CD14-positive monocyte (primary cell): ENCODE results near the gene STX8. TPM values are rescaled to one million over a fixed set of nuclear protein-coding genes. Genes with fewer than 3 reads are reported as not detected.
A peak's percentile ranks its signal among the peaks of the same experiment; 100 is the strongest.

Experiments
- DNase-seq, 3 donors: peaks; one replicate each; pipeline ENCODE4 v3.0.0-alpha.2; 2011 to 2022
- H2AFZ ChIP-seq: 2 replicates; pipeline ENCODE4 v1.6.0; 2012; ENCODE audit warnings: mild to moderate bottlenecking, low read depth, low read length, inconsistent platforms; ENCODE audit not compliant: insufficient read depth, poor library complexity, severe bottlenecking
- H3K27ac ChIP-seq, 2 donors: 1 replicate in 1 of 2; 2 replicates in 1 of 2; pipeline ENCODE4 v1.5.1; 2012 to 2013; ENCODE audit warnings: low read length in 2 of 2, control low read depth in 1 of 2, inconsistent platforms in 1 of 2, low read depth in 1 of 2, mild to moderate bottlenecking in 1 of 2
- H3K27me3 ChIP-seq, 2 donors: one replicate each; pipeline versions ENCODE4 v1.6.0 to v1.6.1; 2011 to 2013; ENCODE audit warnings: low read length in 2 of 2; ENCODE audit not compliant: control insufficient read depth in 2 of 2, insufficient read depth in 2 of 2
- H3K36me3 ChIP-seq, 2 donors: replicated peaks in 1 of 2; 1 replicate in 1 of 2; 2 replicates in 1 of 2; pipeline versions ENCODE4 v1.5.1 to v1.6.1; 2012 to 2013; ENCODE audit warnings: low read length in 2 of 2, control low read depth in 1 of 2, inconsistent platforms in 1 of 2, mild to moderate bottlenecking in 1 of 2; ENCODE audit not compliant: insufficient read depth in 2 of 2, control insufficient read depth in 1 of 2
- H3K4me1 ChIP-seq, 2 donors: 1 replicate in 1 of 2; 2 replicates in 1 of 2; pipeline versions ENCODE4 v1.5.1 to v1.6.1; 2012 to 2013; ENCODE audit warnings: low read length in 2 of 2, control low read depth in 1 of 2, inconsistent platforms in 1 of 2, mild to moderate bottlenecking in 1 of 2, moderate library complexity in 1 of 2; ENCODE audit not compliant: insufficient read depth in 2 of 2, control insufficient read depth in 1 of 2
- H3K4me2 ChIP-seq: replicated peaks from 2 replicates; pipeline ENCODE3; 2012; ENCODE audit warnings: low read length, moderate library complexity, mild to moderate bottlenecking; ENCODE audit not compliant: poor library complexity, severe bottlenecking; ENCODE audit errors: extremely low read depth
- H3K4me3 ChIP-seq, 3 experiments: fragments of 200-600 bp in 1 of 3; sonication (generic) in 1 of 3; replicated peaks in 1 of 3; 1 replicate in 2 of 3; 2 replicates in 1 of 3; pipeline ENCODE4 v1.5.1; 2011 to 2013; ENCODE audit warnings: low read length in 3 of 3, mild to moderate bottlenecking in 3 of 3, control low read depth in 2 of 3, low read depth in 2 of 3, inconsistent platforms in 1 of 3, moderate library complexity in 1 of 3
- H3K79me2 ChIP-seq: 2 replicates; pipeline ENCODE4 v1.6.0; 2012; ENCODE audit warnings: mild to moderate bottlenecking, control low read depth, inconsistent platforms, low read length, moderate library complexity; ENCODE audit not compliant: insufficient read depth
- H3K9ac ChIP-seq: 2 replicates; pipeline ENCODE4 v1.6.0; 2017; ENCODE audit warnings: low read length, mild to moderate bottlenecking; ENCODE audit not compliant: insufficient read depth, poor library complexity, severe bottlenecking
- H3K9me3 ChIP-seq, 2 donors: replicated peaks in 1 of 2; 1 replicate in 1 of 2; 2 replicates in 1 of 2; pipeline versions ENCODE4 v1.5.1 to v1.6.1; 2012 to 2013; ENCODE audit warnings: low read length in 2 of 2, control low read depth in 1 of 2; ENCODE audit not compliant: control insufficient read depth in 1 of 2, insufficient read depth in 1 of 2
- H4K20me1 ChIP-seq: 2 replicates; pipeline ENCODE4 v1.6.0; 2012; ENCODE audit warnings: mild to moderate bottlenecking, low read length, control low read depth, moderate library complexity; ENCODE audit not compliant: insufficient read depth
- H3K27ac Mint-ChIP-seq, 7 donors: one replicate each; pipeline ENCODE4 v1.8.0; 2020; ENCODE audit warnings: mild to moderate bottlenecking in 7 of 7, mixed read lengths in 7 of 7, moderate library complexity in 6 of 7, inconsistent platforms in 2 of 7
- H3K27me3 Mint-ChIP-seq, 3 donors: one replicate each; pipeline ENCODE4 v1.8.0; 2021 to 2022; ENCODE audit warnings: low read depth in 3 of 3, mild to moderate bottlenecking in 3 of 3, mixed read lengths in 3 of 3, moderate library complexity in 3 of 3, inconsistent platforms in 1 of 3
- H3K36me3 Mint-ChIP-seq, 2 donors: one replicate each; pipeline ENCODE4 v1.8.0; 2020; ENCODE audit warnings: mixed read lengths in 2 of 2, inconsistent platforms in 1 of 2, mild to moderate bottlenecking in 1 of 2
- H3K4me1 Mint-ChIP-seq: one replicate; pipeline ENCODE4 v1.8.0; 2020; ENCODE audit warnings: mild to moderate bottlenecking, mixed read lengths
- H3K4me3 Mint-ChIP-seq, 2 donors: one replicate each; pipeline ENCODE4 v1.8.0; 2020; ENCODE audit warnings: mild to moderate bottlenecking in 2 of 2, mixed read lengths in 2 of 2, moderate library complexity in 1 of 2
- H3K9me3 Mint-ChIP-seq, 7 donors: one replicate each; pipeline ENCODE4 v1.8.0; 2020 to 2022; ENCODE audit warnings: mixed read lengths in 7 of 7, mild to moderate bottlenecking in 6 of 7, moderate library complexity in 6 of 7, inconsistent platforms in 2 of 7
- WGBS: methylation state at CpG from one replicate; pipeline ENCODE4 v1.1.5; 2013; ENCODE audit warnings: missing lambda C conversion rate; ENCODE audit not compliant: insufficient coverage; 5-methylcytosine and 5-hydroxymethylcytosine counted together
- intact Hi-C, 2 donors: fragments of 100-400 bp; cut with micrococcal nuclease; formaldehyde crosslinking; loops; one replicate each; pipeline versions ENCODE4 v1.15.0 to v1.15.1; 2023
- polyA plus RNA-seq, 3 donors: library from polyadenylated mRNA; depleted of rRNA in 1 of 3; unstranded in 2 of 3; stranded (reverse) in 1 of 3; fragments of 300-500 nt in 2 of 3; fragments of >200 nt in 1 of 3; fragmentation: Illumina TruSeq in 2 of 3; gene quantifications; 1 replicate in 2 of 3; 2 replicates in 1 of 3; pipeline ENCODE4 v1.2.3, GENCODE V29; 2012 to 2021
- TF ChIP-seq, protein P1 (sequence below): fragments of 200-600 bp; IDR thresholded peaks from one replicate; pipeline ENCODE4 v1.8.0; 2022; ENCODE audit warnings: antibody characterized with exemption, mild to moderate bottlenecking

Gene STX8
- polyA plus RNA-seq, 3 donors, result 44.4 to 170 (median 142) TPM

DNA sequence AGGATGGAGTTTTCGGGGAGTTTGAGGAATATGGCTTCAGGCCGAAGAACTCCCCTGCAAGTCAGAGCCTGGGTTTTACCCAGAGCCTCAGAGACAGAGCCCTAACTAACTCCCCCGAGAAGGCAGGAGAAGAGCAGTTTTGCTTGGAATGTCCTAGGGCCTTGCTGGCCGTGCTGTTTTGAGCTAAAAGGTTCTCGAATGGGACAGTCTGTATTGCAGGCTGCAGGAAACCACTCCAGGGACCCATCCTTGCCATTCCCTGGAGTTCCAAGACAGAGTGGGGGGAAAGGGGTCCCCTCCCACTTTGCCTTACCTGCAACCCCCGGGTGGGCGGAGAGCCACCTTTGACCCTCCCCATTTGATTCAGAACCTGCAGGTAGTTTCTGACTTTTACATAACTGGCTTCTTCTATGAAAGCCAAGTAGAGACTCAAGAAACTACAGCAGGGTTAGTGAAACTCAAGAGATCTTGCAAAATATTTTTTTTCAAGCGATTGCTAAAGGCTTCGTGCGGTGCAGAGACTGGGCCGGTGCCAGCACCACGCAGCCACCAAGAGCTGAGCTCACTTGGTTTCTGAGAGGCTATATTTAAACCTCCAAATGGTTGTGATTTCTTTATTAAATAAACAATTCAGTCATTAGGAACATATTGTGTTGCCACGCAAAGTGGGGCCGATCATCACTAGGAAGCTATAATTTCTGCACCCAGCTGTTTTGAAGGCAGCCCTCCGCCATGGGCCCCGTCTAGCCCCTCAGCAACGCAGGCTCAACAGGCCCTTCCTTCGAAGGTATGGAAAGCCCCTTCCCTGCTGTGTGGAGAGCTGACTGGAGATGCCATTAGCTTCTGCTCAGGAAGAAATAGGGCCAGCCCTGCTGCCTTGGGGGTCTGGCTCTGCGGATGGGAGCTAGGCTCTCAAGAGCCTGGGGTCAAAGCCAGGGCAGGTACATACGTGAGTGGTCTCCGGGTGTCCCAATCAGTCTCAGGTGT, 331.3 kb downstream of the STX8 start:
- no peak overlapping the region for H3K27ac ChIP-seq
- Mint-ChIP-seq H3K27ac (no peak overlapping the region), H3K36me3 (peaks cover 3 to 19% of the 10 kb centered on the region in 2 donors), H3K4me3 (peak overlapping the region in 1 of 2 donors; percentile 27), H3K4me1 (peaks cover 13% of the 10 kb centered on the region), H3K27me3 (peaks cover 0 to 10% (median 7%) of the 10 kb centered on the region in 3 donors), H3K9me3 (no peaks in the 10 kb centered on the region)
- intact Hi-C loops, result no loop called here
- H3K79me2 ChIP-seq, result no peaks in the 10 kb centered on the region
- no peaks in the 10 kb centered on the region for H4K20me1 ChIP-seq
- H3K27me3 ChIP-seq, result peaks cover 0 to 9% of the 10 kb centered on the region in 2 donors
- DNase-seq, result no peak
- H3K9me3 ChIP-seq, result no peaks in the 10 kb centered on the region
- H3K4me3 ChIP-seq, result no peak overlapping the region
- no peak overlapping the region for H3K9ac ChIP-seq
- H3K36me3 ChIP-seq, result peaks cover 7 to 10% of the 10 kb centered on the region in 2 donors
- no peak overlapping the region for H2AFZ ChIP-seq
- TF ChIP-seq, protein P1, sequence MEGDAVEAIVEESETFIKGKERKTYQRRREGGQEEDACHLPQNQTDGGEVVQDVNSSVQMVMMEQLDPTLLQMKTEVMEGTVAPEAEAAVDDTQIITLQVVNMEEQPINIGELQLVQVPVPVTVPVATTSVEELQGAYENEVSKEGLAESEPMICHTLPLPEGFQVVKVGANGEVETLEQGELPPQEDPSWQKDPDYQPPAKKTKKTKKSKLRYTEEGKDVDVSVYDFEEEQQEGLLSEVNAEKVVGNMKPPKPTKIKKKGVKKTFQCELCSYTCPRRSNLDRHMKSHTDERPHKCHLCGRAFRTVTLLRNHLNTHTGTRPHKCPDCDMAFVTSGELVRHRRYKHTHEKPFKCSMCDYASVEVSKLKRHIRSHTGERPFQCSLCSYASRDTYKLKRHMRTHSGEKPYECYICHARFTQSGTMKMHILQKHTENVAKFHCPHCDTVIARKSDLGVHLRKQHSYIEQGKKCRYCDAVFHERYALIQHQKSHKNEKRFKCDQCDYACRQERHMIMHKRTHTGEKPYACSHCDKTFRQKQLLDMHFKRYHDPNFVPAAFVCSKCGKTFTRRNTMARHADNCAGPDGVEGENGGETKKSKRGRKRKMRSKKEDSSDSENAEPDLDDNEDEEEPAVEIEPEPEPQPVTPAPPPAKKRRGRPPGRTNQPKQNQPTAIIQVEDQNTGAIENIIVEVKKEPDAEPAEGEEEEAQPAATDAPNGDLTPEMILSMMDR, result no peak
- no peak overlapping the region for H3K4me2 ChIP-seq
- H3K4me1 ChIP-seq, result peaks cover 4 to 11% of the 10 kb centered on the region in 2 donors
- 92% methylated on average over 12 of the region's 21 CpGs for WGBS

GRCh38 chr17:9242983-9243382, 332.6 kb downstream of the STX8 start:
- 98% methylated on average over 7 of the region's 8 CpGs for WGBS
- peaks cover 1 to 21% (median 19%) of the 10 kb centered on the region in 3 donors for H3K27me3 Mint-ChIP-seq
- Histone ChIP-seq H3K4me2 (no peak overlapping the region), H4K20me1 (no peaks in the 10 kb centered on the region), H3K4me3 (no peak overlapping the region), H3K9me3 (no peaks in the 10 kb centered on the region), H3K27me3 (peaks cover 0 to 17% of the 10 kb centered on the region in 2 donors), H3K27ac (no peak overlapping the region), H3K9ac (no peak overlapping the region), H3K79me2 (no peaks in the 10 kb centered on the region), H3K36me3 (peaks cover 0 to 2% of the 10 kb centered on the region in 2 donors), H2AFZ (no peak overlapping the region), H3K4me1 (peaks cover 9 to 18% of the 10 kb centered on the region in 2 donors)
- H3K4me1 Mint-ChIP-seq, result peaks cover 21% of the 10 kb centered on the region
- peaks cover 0 to 3% (median 0%) of the 10 kb centered on the region in 7 donors for H3K9me3 Mint-ChIP-seq
- peaks cover 0 to 8% of the 10 kb centered on the region in 2 donors for H3K36me3 Mint-ChIP-seq
- H3K4me3 Mint-ChIP-seq, result no peak overlapping the region
- no peak for DNase-seq
- TF ChIP-seq, protein P1, result no peak
- intact Hi-C loops, result no loop called here
- no peak overlapping the region for H3K27ac Mint-ChIP-seq
